SW 1271 (cell line): ENCODE measurements around the gene CRIM1.

Source experiments
- DNase-seq, 2 experiments: peaks; one replicate each; lab custom pipeline; 2025; lab: John Stamatoyannopoulos, UW

CRIM1 gene

DNA sequence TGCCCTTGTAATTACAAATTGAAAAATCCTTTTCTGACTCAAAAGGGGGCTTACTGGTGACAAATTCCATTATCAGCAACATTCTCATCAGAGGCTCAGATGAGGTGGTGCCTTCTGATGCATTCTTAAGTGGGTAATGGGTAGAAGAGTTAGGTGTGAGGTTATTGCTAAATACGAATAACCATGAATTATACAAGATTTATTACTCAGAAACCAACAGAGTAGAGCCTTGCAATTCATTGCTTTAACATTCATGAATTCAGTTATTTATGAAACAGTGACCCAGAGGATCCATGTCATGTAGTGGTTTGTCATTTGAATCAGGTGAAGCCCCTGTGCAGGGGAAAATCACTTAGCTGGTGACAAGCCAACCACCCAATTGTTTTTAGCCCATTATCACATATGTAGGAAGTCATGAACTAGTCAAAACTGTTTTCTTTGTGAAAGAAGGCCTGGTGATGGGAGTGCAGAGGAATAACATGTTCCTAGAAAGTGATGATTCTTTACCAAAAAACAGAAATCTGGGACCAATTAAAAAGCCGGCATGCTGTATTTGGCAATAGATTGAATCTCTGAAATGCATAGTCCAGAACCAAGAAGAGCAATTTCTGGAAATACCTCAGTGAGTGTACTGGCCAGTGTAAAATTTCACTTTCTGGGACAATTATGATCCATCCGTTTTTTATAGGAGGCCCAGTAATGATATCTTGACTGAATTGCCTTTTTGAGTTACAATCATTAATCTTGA, 70.2 kb downstream of the CRIM1 start:
- no peak for DNase-seq

DNA sequence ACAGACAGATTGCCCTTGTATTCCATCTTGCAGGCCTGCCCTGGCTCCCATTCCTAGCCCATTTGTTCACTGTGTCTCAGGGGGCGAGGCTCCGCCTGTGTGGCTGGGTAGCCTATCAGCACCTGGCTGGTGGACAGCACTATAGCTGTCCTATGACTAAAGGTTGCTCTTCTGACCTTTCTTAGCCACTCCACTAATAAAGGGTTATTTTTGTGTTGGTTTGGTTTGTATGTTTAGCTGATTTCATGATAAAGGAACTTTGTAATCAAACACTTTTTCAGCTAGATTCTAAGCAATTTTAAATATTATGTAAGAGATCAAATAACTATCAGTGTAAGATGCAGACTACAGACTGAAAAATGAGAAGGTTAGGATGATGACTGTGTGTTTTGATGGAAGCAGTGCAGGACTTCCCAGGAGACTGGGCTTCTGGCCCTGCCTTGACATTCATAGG, 72.2 kb downstream of the CRIM1 start:
- DNase-seq, result no peak

DNA sequence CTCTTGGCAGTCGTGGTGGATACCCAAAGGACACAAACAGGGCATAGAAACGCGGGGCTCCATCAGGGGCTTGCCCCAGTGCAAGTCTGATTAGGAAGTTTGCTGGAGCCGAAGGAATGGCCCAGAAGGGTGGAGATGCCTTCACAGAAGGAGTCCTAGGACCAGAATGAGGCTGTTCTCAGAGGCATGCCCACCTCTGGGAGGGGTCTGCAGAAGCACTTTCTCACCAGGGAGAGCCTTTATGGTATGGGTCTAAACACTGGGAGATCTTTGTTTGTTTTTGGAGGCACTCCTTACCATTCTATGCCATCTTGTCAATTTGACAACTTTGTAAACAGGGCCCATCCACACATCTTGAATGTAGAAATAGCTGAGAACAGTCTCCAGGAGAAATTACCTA, 75.0 kb downstream of the CRIM1 start:
- DNase-seq, result no peak

DNA sequence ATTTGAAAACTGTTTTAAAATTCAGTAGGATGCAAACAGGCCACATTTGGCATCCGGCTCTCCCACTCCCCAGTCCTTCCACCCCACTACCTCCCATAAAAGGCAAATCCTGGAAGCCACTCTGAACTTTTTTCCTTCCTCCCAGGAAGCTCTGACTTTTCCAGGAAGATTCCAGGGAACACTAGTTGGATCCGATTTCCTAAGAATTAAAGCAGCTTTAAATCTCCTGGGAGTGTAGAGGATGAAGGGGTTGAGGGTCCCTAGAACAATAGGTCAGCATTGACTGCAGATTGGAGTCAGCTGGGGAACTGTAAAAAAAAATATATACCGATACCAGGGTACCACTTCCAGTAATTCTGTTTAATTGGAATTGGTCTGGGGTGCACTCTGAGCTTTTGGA, 76.9 kb downstream of the CRIM1 start:
- no peak for DNase-seq

DNA sequence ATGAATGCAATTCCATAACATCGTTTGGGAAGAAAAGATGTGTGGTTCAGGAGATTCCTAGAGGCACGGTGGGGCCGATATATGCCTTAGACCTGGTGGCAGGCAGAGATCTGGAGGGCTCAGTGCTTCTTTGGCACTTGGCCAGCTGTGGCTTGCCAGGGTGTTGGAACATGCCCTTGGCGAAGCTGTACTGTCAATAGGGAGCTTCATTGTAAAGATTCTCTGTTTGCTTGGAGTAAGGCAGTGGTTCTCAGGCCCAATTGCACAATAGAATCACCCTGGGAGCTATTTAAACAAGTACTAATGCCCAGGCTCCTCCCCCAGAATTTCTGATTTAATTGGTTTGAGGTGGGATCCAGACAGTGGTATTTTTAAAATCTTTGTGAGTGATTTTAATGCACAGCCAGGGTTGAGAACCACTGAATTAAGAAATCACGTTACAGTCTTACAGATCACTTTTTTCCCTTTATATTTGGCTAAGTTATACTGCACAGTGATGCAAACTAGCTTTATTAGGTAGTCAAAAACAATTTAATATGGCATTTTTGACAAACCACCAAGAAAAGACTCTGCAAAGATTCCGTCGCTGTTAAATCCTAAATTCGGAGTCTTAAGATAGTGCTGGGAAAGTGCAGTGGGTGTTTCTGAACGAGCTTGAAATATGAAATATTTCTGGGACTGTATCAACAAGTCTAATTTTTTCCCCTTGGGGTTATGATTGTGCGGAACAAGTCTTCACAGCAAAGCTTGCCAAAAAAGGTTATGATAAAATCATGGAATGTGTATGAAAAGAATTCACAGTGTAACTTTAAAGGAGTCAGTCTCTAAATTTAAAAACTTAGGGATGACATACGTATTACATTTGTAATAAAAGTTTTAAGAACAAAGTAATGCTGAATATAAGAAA, 78.0 kb downstream of the CRIM1 start:
- DNase-seq, result no peak

DNA sequence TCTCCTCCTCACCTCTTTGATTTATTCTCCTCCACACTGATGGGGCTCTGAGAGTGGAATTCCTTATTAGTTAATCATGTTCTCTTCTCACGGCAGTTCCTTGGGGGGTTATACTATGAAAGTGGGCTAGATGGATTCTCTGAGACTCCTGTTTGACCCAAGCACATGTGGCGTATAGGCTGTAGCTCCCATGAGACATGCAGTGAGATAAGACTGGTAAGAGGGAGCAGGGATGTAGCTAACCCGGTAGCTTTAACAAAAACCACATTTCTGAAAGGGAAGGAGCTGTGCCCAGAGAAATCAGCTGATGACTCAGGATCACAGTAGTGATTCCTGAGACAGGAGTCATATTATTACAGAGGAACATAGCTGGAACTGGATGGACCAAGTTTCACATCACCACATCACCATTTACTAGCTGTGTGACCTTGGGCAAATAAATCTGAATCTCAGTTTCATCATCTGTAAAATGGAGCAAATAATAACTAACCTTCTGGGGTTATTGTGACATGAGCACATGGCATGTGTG, 82.9 kb downstream of the CRIM1 start:
- DNase-seq, result peak; percentile 88 to 89

DNA sequence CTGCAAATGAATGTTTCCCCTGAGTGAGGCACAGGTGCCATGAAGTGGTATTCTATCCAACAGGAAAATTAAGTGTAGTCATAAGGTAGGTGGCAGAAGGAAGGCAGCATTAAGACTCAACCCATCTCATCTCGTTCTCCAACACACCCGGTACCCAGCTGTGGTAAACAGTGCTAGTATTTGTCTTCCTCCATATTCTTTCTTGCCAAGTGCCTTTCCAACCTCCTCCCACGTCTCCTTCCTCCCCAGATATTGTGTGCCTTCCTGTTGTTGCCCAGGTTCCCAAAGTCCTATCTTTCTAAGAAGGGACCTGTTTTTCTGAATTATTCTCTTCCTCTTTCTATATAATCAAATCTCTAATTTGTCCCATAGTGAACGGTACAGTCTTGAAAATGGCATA, 83.5 kb downstream of the CRIM1 start:
- no peak for DNase-seq

DNA sequence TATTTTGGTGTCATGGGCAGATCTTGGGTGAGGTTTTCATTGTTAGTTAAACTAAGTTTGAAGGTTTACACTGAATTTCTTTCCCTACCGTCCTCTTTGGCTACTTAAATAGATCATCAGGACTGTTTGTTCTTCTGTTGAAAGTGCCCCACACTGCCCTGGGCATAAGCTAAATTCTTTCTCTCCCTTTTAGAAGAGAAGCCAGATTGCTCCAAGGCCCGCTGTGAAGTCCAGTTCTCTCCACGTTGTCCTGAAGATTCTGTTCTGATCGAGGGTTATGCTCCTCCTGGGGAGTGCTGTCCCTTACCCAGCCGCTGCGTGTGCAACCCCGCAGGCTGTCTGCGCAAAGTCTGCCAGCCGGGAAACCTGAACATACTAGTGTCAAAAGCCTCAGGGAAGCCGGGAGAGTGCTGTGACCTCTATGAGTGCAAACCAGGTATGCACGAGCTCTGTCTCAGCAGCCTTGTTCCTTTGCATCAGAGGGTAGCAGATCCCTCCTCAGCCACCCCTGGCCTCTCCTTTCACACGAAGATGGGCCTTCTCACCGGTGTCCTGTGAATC, 85.6 kb downstream of the CRIM1 start:
- no peak for DNase-seq

DNA sequence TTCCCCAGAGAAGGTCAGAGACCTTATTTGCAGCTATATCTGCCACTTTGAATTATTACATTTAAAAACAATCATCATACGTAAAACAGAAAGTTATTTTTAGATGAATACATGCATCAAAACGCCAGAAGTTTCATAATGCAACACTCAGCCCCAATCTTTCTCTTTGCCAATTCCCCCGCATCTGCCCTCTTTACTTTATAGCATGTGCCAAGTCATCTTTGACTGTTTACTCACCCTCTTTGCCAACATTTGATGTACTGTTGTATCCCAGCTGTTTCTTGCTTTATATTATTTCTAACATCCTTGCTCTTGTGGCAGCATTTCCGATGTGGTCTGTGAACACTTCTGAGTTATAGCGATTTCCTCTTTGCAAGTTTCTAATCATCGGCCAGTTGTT, 86.2 kb downstream of the CRIM1 start:
- no peak for DNase-seq

DNA sequence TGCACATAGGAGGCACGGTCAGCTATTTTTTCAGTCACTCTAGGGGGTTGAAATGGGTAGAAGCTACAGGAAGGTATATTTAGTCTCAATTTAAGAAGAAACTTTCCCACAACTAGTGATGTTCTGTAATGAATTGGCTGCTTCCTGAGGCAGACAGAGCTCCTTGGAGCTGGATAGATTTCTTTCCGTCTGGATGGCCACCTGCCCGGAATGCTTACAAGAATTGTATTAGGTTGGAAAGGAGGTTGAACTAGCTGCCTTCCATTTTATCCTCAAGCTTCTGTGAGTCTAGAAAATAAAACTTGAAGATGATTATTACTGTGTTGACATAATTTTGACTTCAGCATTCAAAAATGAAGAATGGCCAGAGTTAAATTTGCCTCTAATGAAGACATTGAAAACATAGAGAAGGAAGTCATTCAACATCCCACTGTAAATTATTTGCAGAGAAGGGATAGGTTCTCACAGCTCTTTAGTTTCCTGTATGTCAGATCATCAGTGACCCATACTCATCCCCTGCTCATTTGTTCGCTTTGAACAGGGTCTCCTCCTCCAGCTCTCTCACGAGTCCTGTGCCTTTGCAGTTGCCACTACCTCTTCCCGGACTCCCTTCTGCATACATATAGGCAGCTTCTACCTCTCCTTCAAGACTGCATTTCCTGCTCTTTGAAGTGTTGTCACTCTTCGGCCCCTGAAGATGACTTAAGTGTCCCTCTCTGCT, 88.8 kb downstream of the CRIM1 start:
- DNase-seq, result no peak

DNA sequence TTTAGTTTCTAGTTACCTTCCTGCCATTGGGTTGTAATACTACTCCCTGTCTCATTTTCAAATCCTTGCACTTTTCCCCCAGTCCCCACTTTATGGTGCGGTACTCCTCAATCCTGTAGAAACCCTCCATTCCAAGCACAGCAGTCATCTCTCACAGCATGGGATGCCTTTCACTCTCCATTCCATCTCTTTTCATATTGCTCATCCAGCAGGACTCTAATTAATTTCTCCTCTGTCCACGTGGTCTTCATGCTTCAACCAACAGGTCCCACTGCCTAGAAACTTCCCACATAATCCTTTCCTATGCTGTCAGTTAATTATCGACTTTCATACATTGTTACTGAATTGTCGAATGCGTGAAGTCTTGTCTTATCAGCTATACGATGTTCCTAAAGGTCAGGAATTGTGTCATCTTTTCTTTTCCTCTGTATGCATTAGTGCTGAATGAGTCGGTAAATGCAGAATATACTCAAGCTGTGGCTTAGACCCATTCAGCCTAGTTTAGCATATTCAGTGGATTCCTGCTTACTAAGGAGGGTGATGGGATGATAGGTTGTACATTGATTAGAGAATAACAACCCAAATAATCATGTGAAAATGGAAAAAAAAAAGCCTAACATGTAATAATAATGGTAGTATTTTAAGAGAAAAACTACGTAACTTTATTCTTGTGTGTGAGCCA, 89.7 kb downstream of the CRIM1 start:
- DNase-seq, result no peak

DNA sequence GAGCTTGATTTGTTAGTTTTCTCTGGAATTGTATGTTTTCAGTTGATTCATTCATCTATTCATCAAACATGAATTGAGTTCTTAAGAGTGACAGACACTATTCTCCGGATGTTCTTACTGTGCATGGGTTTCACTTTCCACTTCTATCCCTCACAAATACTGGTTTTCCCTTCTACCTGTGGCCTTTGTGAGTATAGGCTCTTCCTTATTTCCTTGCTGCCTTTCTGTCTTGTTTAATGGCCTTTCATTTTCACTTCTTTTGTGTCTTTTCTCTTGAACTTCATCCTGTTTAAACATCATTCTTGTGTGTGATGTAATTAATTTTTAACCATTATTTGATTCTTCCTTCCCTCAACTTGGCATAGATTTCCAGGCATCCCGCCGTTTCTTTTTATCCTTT, 90.7 kb downstream of the CRIM1 start:
- DNase-seq, result no peak

DNA sequence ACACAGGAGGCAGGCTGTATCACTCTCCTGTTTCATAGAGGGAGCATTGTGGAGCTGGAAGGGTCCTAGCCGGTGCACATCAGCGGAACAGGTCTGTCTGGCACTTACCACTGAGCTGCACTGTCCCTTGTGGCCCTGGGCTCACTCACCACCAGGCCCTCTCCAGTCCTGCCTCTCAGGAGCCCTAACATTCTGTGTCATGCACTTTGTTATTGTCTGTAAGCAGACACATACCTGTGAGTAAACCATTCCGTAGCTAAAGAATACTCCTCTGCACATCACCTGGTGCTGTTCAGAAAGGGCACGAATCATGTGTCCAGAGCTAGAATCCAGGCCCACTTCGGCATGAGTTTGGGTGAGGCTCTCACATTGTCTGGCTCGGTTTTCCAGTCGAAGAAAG, 93.6 kb downstream of the CRIM1 start:
- DNase-seq, result no peak

DNA sequence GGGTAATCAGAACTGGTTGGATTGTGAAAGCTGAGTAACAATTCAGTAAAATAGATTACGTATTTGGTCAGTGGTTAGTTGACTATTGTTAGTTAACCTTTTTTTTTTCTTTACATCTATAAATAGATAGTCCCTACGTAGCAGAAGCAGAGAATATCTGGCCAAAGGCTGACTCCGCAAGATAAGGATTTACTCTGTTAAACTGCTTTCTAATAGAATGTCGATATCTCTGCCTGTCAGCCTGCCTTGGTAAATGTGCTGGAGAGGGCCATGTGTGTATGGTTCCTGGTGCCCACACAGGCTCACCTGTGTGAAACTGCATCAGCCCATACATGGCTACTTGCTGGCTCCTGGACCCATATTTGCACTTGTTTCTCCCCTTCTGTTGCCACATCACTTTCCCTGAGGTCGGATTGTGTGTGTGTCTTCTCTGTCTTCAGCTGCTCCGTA, 94.4 kb downstream of the CRIM1 start:
- DNase-seq, result no peak

DNA sequence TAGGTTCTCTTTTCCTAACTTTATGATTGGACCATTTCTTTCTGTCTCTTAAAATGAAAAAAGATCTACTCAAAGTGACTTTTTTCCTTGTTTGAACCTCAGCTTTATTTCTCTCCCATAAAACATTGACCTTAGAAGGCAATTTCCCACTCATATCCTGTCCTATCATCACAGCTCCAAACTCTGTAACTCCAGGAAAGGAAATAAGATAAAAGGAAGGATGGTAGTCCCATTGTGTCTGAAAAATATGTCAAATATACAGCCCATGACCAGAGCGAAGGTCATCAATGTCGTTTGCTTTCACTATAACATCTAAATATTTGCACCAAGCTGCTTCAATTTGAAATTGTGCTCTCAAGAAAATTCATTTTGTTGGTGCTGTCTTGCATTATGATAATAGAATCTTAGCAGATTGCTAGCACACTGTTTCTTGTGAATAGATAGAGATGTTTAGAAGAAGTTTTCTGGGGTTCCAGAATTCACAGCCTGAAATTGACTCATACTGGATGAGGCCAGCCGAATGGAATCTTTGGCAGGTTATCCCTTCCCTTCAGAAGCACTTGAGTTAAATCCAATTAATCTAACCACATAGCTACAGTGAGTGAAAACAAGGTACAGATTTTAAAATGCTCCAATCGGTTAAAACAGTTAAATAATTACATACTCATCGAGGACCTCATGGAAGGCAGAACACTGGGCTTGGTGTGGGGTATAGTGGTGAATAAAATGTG, 95.1 kb downstream of the CRIM1 start:
- peak in 1 of 2 experiments; percentile 56 for DNase-seq

DNA sequence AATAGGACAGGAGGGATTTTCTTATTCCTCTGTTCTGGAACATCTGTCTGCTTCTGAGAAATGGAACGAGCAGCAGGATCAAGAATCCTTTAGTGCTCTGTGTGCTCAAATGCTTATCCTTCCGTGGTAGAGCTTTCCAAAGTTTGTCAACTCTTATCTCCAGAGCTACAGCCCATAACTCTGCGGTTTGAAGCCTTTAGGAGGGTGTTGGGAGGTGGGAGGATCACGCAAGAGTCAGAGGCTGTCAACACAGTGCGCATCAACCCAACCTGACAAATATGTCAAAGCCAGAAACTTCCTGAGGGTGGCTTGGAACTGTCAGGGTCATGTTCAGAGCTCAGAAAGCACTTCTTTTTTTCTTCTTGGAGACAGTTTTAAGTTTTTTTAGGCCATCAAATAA, 95.9 kb downstream of the CRIM1 start:
- no peak for DNase-seq

DNA sequence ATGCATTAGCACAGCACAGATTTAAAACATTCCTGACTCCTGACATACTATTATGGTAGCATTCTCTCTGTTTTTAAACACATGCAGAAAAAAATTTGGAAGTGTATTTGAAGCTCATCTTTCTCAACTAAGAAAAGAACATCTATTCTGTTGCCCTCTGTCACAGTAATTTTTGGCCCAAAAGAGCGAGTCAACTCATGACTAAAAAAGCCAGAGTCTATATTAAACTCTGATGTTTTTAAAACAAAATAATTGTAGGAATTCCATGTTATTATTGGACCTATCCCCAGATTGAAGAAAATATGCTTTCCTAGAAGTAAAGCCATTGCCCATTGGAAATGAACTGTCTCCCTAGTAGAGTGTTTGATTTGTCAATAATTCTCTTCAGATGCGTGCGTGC, 96.7 kb downstream of the CRIM1 start:
- DNase-seq, result no peak

DNA sequence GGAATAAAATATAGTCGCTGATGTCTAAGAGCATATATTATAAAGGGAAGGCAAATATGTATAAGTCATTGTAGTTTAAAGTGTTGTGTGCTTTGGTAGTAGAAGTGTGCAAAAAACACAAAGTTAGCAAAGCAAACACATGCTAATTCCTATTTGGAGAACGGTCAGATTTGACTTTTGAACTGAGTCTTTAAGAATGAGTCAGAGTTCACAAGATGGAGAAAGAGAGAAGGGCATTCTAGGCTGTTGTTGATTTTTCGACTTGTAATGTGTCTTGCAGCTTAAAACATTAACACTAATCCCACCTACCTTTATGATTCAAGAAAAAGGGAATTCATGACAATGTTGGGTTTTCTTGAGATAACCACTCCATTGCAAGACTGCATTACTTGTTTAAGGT, 98.1 kb downstream of the CRIM1 start:
- DNase-seq, result no peak

DNA sequence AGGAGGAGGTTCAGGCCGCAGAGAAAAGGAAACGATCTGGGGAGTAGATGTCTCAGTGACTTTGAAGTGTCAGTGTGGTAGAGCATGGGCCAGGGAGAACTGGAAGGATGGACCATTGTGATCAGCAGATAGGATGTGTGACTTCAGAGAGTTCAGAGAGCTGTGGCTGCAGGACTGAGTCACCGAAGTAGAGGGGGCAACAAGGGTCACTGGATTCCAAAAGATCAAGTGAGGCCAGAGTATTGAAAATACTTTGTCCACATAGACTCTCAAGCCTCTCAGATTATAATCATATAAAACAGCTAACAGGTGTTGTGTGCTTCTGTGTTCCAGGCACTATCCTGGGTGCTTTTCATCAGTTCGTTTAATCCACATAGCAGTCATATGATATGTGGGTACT, 99.4 kb downstream of the CRIM1 start:
- DNase-seq, result no peak

DNA sequence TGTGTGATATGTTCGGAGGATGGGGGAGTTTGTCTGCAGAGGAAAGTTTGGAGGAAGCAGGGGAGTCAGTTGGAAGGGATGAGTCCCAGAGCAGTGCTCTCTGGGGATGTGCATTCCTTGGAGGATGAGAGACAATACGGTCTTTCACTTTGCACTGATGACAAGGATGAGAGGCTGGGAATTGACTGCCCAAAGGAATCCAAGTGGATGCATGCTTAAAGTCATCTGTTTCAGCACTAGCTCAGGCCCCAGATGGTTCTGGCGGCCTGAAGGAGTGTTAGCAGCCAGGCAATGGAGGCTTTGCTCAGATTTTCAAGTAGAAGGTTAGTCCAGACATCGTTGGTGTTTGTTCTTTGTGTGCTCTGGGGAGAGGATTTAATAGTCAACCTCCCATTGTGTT, 100.2 kb downstream of the CRIM1 start:
- no peak for DNase-seq
